Keratinocyte (primary cell): Measurements from ENCODE around the gene DNAJB2. TPM values are rescaled to one million over a fixed set of nuclear protein-coding genes. Genes with fewer than 3 reads are reported as not detected.
A peak's percentile ranks its signal among the peaks of the same experiment; 100 is the strongest.

Experiments
- DNase-seq: peaks from one replicate; pipeline ENCODE4 v3.0.0-alpha.2; 2011; ENCODE audit warnings: low read depth, missing footprints, low spot score
- FAIRE-seq: peaks from 2 replicates; lab custom pipeline; 2011; peaks lifted over from hg19 to GRCh38; lab: Jason Lieb, UNC
- H2AFZ ChIP-seq: 2 replicates; pipeline ENCODE4 v1.6.0; 2012; ENCODE audit warnings: low read length, control low read depth, inconsistent platforms; ENCODE audit not compliant: control insufficient read depth
- H3K27ac ChIP-seq: 2 replicates; pipeline ENCODE4 v1.5.1; 2011; ENCODE audit warnings: low read length; ENCODE audit not compliant: control insufficient read depth, insufficient read depth
- H3K27me3 ChIP-seq: 3 replicates; pipeline ENCODE4 v1.6.0; 2011; ENCODE audit warnings: low read length; ENCODE audit not compliant: control insufficient read depth, insufficient read depth; ENCODE audit errors: extremely low read depth
- H3K36me3 ChIP-seq, 2 experiments: 2 replicates in 1 of 2; 3 replicates in 1 of 2; pipeline ENCODE4 v1.5.1; 2011; ENCODE audit warnings: low read length in 2 of 2, mild to moderate bottlenecking in 1 of 2; ENCODE audit not compliant: control insufficient read depth in 2 of 2, insufficient read depth in 2 of 2; ENCODE audit errors: extremely low read depth in 1 of 2
- H3K4me1 ChIP-seq: 3 replicates; pipeline ENCODE4 v1.5.1; 2011; ENCODE audit warnings: low read length; ENCODE audit not compliant: control insufficient read depth, insufficient read depth; ENCODE audit errors: extremely low read depth
- H3K4me2 ChIP-seq: 3 replicates; pipeline ENCODE4 v1.6.0; 2011; ENCODE audit warnings: low read depth, low read length; ENCODE audit not compliant: control insufficient read depth, insufficient read depth; ENCODE audit errors: extremely low read depth
- H3K4me3 ChIP-seq, 3 experiments: fragments of 200-600 bp in 1 of 3; sonication (generic) in 1 of 3; 2 replicates in 2 of 3; 3 replicates in 1 of 3; pipeline ENCODE4 v1.5.1; 2011 to 2016; ENCODE audit warnings: low read length in 3 of 3, mild to moderate bottlenecking in 3 of 3, control low read depth in 2 of 3, inconsistent platforms in 1 of 3, low read depth in 1 of 3, mixed read lengths in 1 of 3, mixed run types in 1 of 3, moderate library complexity in 1 of 3; ENCODE audit not compliant: control insufficient read depth in 2 of 3, insufficient read depth in 2 of 3; ENCODE audit errors: extremely low read depth in 1 of 3
- H3K79me2 ChIP-seq: 2 replicates; pipeline ENCODE4 v1.6.0; 2012; ENCODE audit warnings: low read length; ENCODE audit not compliant: control insufficient read depth, insufficient read depth
- H3K9ac ChIP-seq: 3 replicates; pipeline ENCODE4 v1.6.0; 2011; ENCODE audit warnings: low read length; ENCODE audit not compliant: control insufficient read depth, insufficient read depth; ENCODE audit errors: extremely low read depth
- H3K9me1 ChIP-seq: 3 replicates; pipeline ENCODE4 v1.6.0; 2011; ENCODE audit warnings: low read length; ENCODE audit not compliant: control insufficient read depth, insufficient read depth; ENCODE audit errors: extremely low read depth
- H3K9me3 ChIP-seq: 2 replicates; pipeline ENCODE4 v1.5.1; 2012; ENCODE audit warnings: low read depth, low read length; ENCODE audit not compliant: control insufficient read depth
- H4K20me1 ChIP-seq: 3 replicates; pipeline ENCODE4 v1.6.0; 2011; ENCODE audit warnings: low read length; ENCODE audit not compliant: control insufficient read depth, insufficient read depth; ENCODE audit errors: extremely low read depth
- EZH2 ChIP-seq: IDR thresholded peaks from one replicate; pipeline ENCODE4 v1.6.1; 2012; ENCODE audit warnings: inconsistent platforms, mild to moderate bottlenecking, low read length, moderate library complexity
- dilution Hi-C: fragments of 300-500 bp; cut with MboI; formaldehyde crosslinking; loops from one replicate; pipeline ENCODE4 v1.7.0; 2020; ENCODE audit warnings: low sequenced_read_pairs; ENCODE audit not compliant: extremely low pct_ligation_motif_present
- polyA plus RNA-seq, 5 experiments: library from polyadenylated mRNA; depleted of rRNA in 3 of 5; stranded (reverse) in 3 of 5; stranded (forward) in 1 of 5; unstranded in 1 of 5; fragments of >200 nt; gene quantifications; 1 replicate in 1 of 5; 2 replicates in 3 of 5; 3 replicates in 1 of 5; pipeline versions ENCODE4 v1.2.1 to v1.2.3, GENCODE V29; 2011 to 2012; ENCODE audit warnings: missing spikeins in 2 of 5, low read depth in 1 of 5, low replicate concordance in 1 of 5
- TF ChIP-seq, protein P1 (sequence below), 3 experiments: IDR thresholded peaks in 1 of 3; conservative IDR thresholded peaks in 1 of 3; optimal IDR thresholded peaks in 1 of 3; 2 replicates in 2 of 3; 3 replicates in 1 of 3; pipeline versions ENCODE3 to v1.5.1; 2011; ENCODE audit warnings: low read length in 3 of 3, mild to moderate bottlenecking in 3 of 3, moderate library complexity in 2 of 3, control low read depth in 1 of 3, inconsistent platforms in 1 of 3; ENCODE audit not compliant: insufficient read depth in 2 of 3; ENCODE audit errors: extremely low read depth in 1 of 3

Gene DNAJB2
- polyA plus RNA-seq, 1 donor (not counting 4 experiments of a cell fraction or from before 2014, with no cell fraction given), result 51.7 TPM

DNA sequence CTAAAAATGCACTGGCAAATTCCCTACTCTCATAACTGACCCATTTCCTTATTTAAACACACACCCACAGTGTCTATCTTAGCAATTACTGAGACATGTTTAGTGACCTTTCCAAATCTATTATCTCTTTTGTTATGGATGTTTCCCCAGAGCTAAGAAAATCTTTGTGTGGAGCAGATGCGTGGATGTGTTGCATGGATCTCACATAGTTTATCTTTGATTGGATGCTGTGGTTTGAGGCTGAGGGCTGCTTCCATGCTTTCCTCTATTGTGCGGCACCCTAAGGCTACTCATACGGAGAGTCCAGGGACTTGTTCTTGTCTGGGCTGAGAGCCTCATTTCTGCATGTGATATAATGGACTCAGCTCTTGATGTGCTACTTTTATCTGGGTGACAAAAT, 44.8 kb upstream of the DNAJB2 start:
- dilution Hi-C loops, result no loop called here
- peaks cover 39 to 61% of the 10 kb centered on the region in 2 experiments for H3K36me3 ChIP-seq

DNA sequence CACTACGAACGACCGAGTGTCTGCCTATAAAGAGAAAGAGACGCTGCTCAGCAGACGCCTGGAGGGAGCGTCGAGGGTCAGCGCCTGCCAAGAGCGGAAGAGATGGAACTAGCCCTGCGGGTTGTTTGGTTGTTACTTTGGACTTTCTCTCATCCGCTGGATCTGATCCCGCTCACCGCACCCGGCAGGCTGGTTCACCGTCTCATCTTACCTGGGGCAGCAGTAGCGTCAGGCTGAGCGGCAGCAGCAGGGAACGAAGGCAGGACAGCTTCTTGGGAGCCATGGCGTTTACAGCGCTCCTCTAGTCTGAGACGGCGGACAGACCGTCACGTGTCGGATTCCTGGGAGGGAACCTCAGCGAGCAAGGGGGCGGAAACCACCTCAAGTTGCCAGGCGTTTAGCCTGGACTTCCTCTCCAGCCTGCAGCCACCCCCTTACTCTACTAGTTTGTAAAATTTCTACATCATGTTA, 35.8 kb upstream of the DNAJB2 start:
- H3K4me1 ChIP-seq, result peaks cover 27% of the 10 kb centered on the region
- H3K79me2 ChIP-seq, result peaks cover 26% of the 10 kb centered on the region
- H3K9me3 ChIP-seq, result no peaks in the 10 kb centered on the region
- peak overlapping the region; percentile 93 for H2AFZ ChIP-seq
- FAIRE-seq (no peak), DNase-seq (no peak)
- dilution Hi-C loops, result no loop called here
- H3K4me2 ChIP-seq, result peak overlapping the region; percentile 39
- no peaks in the 10 kb centered on the region for H3K9me1 ChIP-seq
- H3K27me3 ChIP-seq, result no peaks in the 10 kb centered on the region
- H3K9ac ChIP-seq, result peak overlapping the region; percentile 9
- no peak overlapping the region for H3K4me3 ChIP-seq
- TF ChIP-seq, protein P1, sequence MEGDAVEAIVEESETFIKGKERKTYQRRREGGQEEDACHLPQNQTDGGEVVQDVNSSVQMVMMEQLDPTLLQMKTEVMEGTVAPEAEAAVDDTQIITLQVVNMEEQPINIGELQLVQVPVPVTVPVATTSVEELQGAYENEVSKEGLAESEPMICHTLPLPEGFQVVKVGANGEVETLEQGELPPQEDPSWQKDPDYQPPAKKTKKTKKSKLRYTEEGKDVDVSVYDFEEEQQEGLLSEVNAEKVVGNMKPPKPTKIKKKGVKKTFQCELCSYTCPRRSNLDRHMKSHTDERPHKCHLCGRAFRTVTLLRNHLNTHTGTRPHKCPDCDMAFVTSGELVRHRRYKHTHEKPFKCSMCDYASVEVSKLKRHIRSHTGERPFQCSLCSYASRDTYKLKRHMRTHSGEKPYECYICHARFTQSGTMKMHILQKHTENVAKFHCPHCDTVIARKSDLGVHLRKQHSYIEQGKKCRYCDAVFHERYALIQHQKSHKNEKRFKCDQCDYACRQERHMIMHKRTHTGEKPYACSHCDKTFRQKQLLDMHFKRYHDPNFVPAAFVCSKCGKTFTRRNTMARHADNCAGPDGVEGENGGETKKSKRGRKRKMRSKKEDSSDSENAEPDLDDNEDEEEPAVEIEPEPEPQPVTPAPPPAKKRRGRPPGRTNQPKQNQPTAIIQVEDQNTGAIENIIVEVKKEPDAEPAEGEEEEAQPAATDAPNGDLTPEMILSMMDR (optimal IDR thresholded peaks at IDR 0.05 in 1 of 3, IDR thresholded peaks at IDR 0.05 in 1 of 3, conservative IDR thresholded peaks at IDR 0.05 in 1 of 3; ENCODE audit: extremely low read depth in 1 of 3, insufficient read depth in 2 of 3, low read length in 3 of 3), result no peak
- no peak overlapping the region for H3K27ac ChIP-seq
- no peaks in the 10 kb centered on the region for H4K20me1 ChIP-seq
- H3K36me3 ChIP-seq, result peaks cover 10 to 28% of the 10 kb centered on the region in 2 experiments

More for the DNA sequence above, 44.8 kb upstream of the DNAJB2 start:
- Histone ChIP-seq H3K27me3 (no peaks in the 10 kb centered on the region), H3K27ac (no peak overlapping the region), H3K4me1 (peaks cover 4% of the 10 kb centered on the region), H3K9me1 (no peaks in the 10 kb centered on the region), H3K9ac (no peak overlapping the region), H3K4me3 (no peak overlapping the region), H3K79me2 (peaks cover 11% of the 10 kb centered on the region), H3K4me2 (no peak overlapping the region), H2AFZ (no peak overlapping the region), H4K20me1 (no peaks in the 10 kb centered on the region), H3K9me3 (no peaks in the 10 kb centered on the region)
- no peak for FAIRE-seq
- no peak for DNase-seq
- TF ChIP-seq, protein P1 (optimal IDR thresholded peaks at IDR 0.05 in 1 of 3, IDR thresholded peaks at IDR 0.05 in 1 of 3, conservative IDR thresholded peaks at IDR 0.05 in 1 of 3; ENCODE audit: extremely low read depth in 1 of 3, insufficient read depth in 2 of 3, low read length in 3 of 3), result no peak
- TF ChIP-seq EZH2, result no peak
